Spleen (tissue), 11 donors: Measurements from ENCODE around the gene LOXL1. TPM values are rescaled to one million over a fixed set of nuclear protein-coding genes. Genes with fewer than 3 reads are reported as not detected.

Experiments used
- DNase-seq: peaks from one replicate; pipeline ENCODE4 v3.0.0-alpha.2; 2020
- H3K27ac ChIP-seq, 8 donors: fragments of 200-600 bp; sonication (generic) in 7 of 8; 1 replicate in 4 of 8; 2 replicates in 4 of 8; pipeline versions ENCODE4 v1.5.0 to v1.8.0; 2016 to 2021; ENCODE audit warnings: inconsistent platforms in 4 of 8, mild to moderate bottlenecking in 4 of 8, moderate library complexity in 1 of 8
- H3K27me3 ChIP-seq, 7 donors: fragments of 200-600 bp; sonication (generic) in 6 of 7; replicated peaks in 1 of 7; 1 replicate in 4 of 7; 2 replicates in 3 of 7; pipeline versions ENCODE4 v1.5.0 to v1.8.0; 2016 to 2021; ENCODE audit warnings: inconsistent platforms in 3 of 7, mild to moderate bottlenecking in 1 of 7
- H3K36me3 ChIP-seq, 6 donors: fragments of 200-600 bp; sonication (generic) in 5 of 6; 1 replicate in 4 of 6; 2 replicates in 2 of 6; pipeline versions ENCODE4 v1.5.0 to v1.8.0; 2016 to 2021; ENCODE audit warnings: inconsistent platforms in 2 of 6
- H3K4me1 ChIP-seq, 6 donors: fragments of 200-600 bp; sonication (generic) in 5 of 6; 1 replicate in 3 of 6; 2 replicates in 3 of 6; pipeline versions ENCODE4 v1.5.0 to v1.8.0; 2016 to 2021; ENCODE audit warnings: inconsistent platforms in 3 of 6
- H3K4me3 ChIP-seq, 8 donors: fragments of 200-600 bp; sonication (generic) in 7 of 8; 1 replicate in 4 of 8; 2 replicates in 4 of 8; pipeline versions ENCODE4 v1.5.0 to v1.8.0; 2016 to 2021; ENCODE audit warnings: inconsistent platforms in 4 of 8, mild to moderate bottlenecking in 4 of 8, moderate library complexity in 2 of 8
- H3K9me3 ChIP-seq, 8 donors: fragments of 200-600 bp; sonication (generic) in 7 of 8; 1 replicate in 4 of 8; 2 replicates in 4 of 8; pipeline versions ENCODE4 v1.5.0 to v1.8.0; 2016 to 2021; ENCODE audit warnings: inconsistent platforms in 4 of 8
- CTCF ChIP-seq, 11 experiments: fragments of 200-600 bp in 7 of 11; fragments of 450-650 bp in 4 of 11; sonication (generic) in 4 of 11; IDR thresholded peaks in 8 of 11; conservative IDR thresholded peaks in 3 of 11; 1 replicate in 7 of 11; 2 replicates in 4 of 11; pipeline versions ENCODE4 v1.4.0 to v1.8.0; 2016 to 2021; ENCODE audit warnings: antibody characterized with exemption in 11 of 11, inconsistent platforms in 4 of 11, mild to moderate bottlenecking in 1 of 11
- POLR2A ChIP-seq, 3 donors: fragments of 450-650 bp; IDR thresholded peaks; one replicate each; pipeline ENCODE4 v1.5.1; 2017; ENCODE audit warnings: antibody characterized with exemption in 3 of 3, mild to moderate bottlenecking in 1 of 3
- POLR2AphosphoS5 ChIP-seq, 3 donors: sonication (generic); formaldehyde crosslinking; IDR thresholded peaks; one replicate each; pipeline ENCODE4 v1.5.1; 2017; ENCODE audit warnings: antibody characterized with exemption in 3 of 3
- WGBS, 5 donors: extraction: QIAGEN DNeasy Blood & Tissue Kit in 3 of 5; methylation state at CpG; one replicate each; pipeline versions ENCODE4 v1.1.5 to v1.1.7; 2013 to 2018; 5-methylcytosine and 5-hydroxymethylcytosine counted together
- intact Hi-C: fragments of 100-400 bp; cut with DNase I; formaldehyde crosslinking; loops from one replicate; pipeline ENCODE4 v1.15.0; 2023; ENCODE audit warnings: low total_unique reads
- polyA plus RNA-seq, 3 donors: library from polyadenylated mRNA; stranded (reverse); fragments of 200-250 nt; gene quantifications; one replicate each; pipeline ENCODE4 v1.2.1, GENCODE V29; 2013
- total RNA-seq, 7 donors: library from RNA; depleted of rRNA in 3 of 7; stranded (reverse); fragments of >200 nt in 3 of 7; fragmentation: NEBNext Ultra II Directional in 4 of 7; extraction: Animal tissue kit (Norgen Biotek cat#: 25700) in 4 of 7; gene quantifications; one replicate each; pipeline versions ENCODE4 v1.1.0 to v1.2.1, GENCODE V29; 2016 to 2021
- donor health status: healthy with polysubstance abuse.
- donor health status: DM: no; HTN: no; CAD: no; lungs with moderate emphysema.
- donor health status: DM: no; HTN: no; CAD: no.
- donor health status: Bipolar disorder and iron deficiency.
- donor health status: healthy.
- donor health status: DM: no; HTN: no; CAD: no.
- donor health status: DM: yes; HTN: yes; CAD: no.

The LOXL1 gene
- total and polyA plus RNA-seq, 10 donors, result 3.3 to 11.3 (median 8.1) TPM

- Histone ChIP-seq H3K9me3 (no peaks in the 10 kb centered on the region), H3K27ac (no peak overlapping the region), H3K36me3 (no peaks in the 10 kb centered on the region), H3K4me1 (peaks cover 6 to 47% (median 31%) of the 10 kb centered on the region in 6 donors), H3K27me3 (no peaks in the 10 kb centered on the region), H3K4me3 (no peak overlapping the region)
- DNase-seq, result peak; percentile 62
- 89 to 99% (median 92%) methylated on average over 4 of the region's 4 CpGs for WGBS, 5 donors
- intact Hi-C loops, result no loop called here
- TF ChIP-seq POLR2A (IDR thresholded peaks at IDR 0.05) (no peak), POLR2AphosphoS5 (IDR thresholded peaks at IDR 0.05) (no peak), CTCF (IDR thresholded peaks at IDR 0.05 in 8 of 11, conservative IDR thresholded peaks at IDR 0.05 in 3 of 11) (no peak)
Measured at GRCh38 chr15:73948396-73948795, 22.1 kb downstream of the LOXL1 start.

GRCh38 chr15:73948982-73949381 is 22.7 kb downstream of the LOXL1 start:
- peak; percentile 33 for DNase-seq
- Histone ChIP-seq H3K36me3 (no peaks in the 10 kb centered on the region), H3K4me3 (no peak overlapping the region), H3K27ac (no peak overlapping the region), H3K9me3 (no peaks in the 10 kb centered on the region), H3K4me1 (peaks cover 6 to 47% (median 33%) of the 10 kb centered on the region in 6 donors), H3K27me3 (no peaks in the 10 kb centered on the region)
- intact Hi-C loops, result no loop called here
- WGBS, 5 donors, result 67 to 81% (median 77%) methylated on average over 4 of the region's 4 CpGs
- TF ChIP-seq POLR2A (IDR thresholded peaks at IDR 0.05) (no peak), CTCF (IDR thresholded peaks at IDR 0.05 in 8 of 11, conservative IDR thresholded peaks at IDR 0.05 in 3 of 11) (no peak), POLR2AphosphoS5 (IDR thresholded peaks at IDR 0.05) (no peak)

- WGBS, 5 donors, result 88 to 94% (median 92%) methylated on average over 9 to 10 of the region's 10 CpGs
- no peak overlapping the region for H3K27ac ChIP-seq
Measured at GRCh38 chr15:73949496-73949895, 23.2 kb downstream of the LOXL1 start.

DNA sequence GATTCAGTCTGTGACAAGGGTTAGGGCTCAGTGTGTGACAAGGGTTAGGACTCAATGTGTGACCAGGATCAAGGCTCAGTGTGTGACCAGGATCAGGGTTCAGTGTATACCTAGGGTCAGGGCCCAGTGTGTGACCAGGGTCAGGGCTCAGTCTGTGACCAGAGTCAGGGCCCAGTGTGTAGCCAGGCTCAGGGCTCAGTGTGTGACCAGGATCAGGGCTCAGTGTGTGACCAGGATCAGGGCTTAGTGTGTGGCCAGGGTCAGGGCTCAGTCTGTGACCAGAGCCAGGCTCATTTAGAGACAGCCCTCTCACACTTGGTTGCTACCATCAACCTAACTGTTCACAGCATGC is 24.2 kb downstream of the LOXL1 start:
- no peaks in the 10 kb centered on the region for H3K9me3 ChIP-seq
- H3K27ac ChIP-seq, result peak overlapping the region; percentile 22 to 92 (median 85)
- H3K27me3 ChIP-seq, result no peaks in the 10 kb centered on the region
- no peak overlapping the region for H3K4me3 ChIP-seq
- TF ChIP-seq POLR2AphosphoS5 (IDR thresholded peaks at IDR 0.05) (no peak), POLR2A (IDR thresholded peaks at IDR 0.05) (no peak), CTCF (IDR thresholded peaks at IDR 0.05 in 8 of 11, conservative IDR thresholded peaks at IDR 0.05 in 3 of 11) (no peak)
- DNase-seq, result peak; percentile 56
- H3K4me1 ChIP-seq, result peaks cover 6 to 43% (median 27%) of the 10 kb centered on the region in 6 donors
- H3K36me3 ChIP-seq, result no peaks in the 10 kb centered on the region
- intact Hi-C loops, result no loop called here

More at GRCh38 chr15:73949496-73949895, 23.2 kb downstream of the LOXL1 start:
- TF ChIP-seq CTCF (IDR thresholded peaks at IDR 0.05 in 8 of 11, conservative IDR thresholded peaks at IDR 0.05 in 3 of 11) (no peak), POLR2A (IDR thresholded peaks at IDR 0.05) (no peak), POLR2AphosphoS5 (IDR thresholded peaks at IDR 0.05) (no peak)
- peaks cover 6 to 46% (median 31%) of the 10 kb centered on the region in 6 donors for H3K4me1 ChIP-seq
- H3K9me3 ChIP-seq, result no peaks in the 10 kb centered on the region
- intact Hi-C loops, result no loop called here
- peak; percentile 58 for DNase-seq
- H3K36me3 ChIP-seq, result no peaks in the 10 kb centered on the region
- no peak overlapping the region for H3K4me3 ChIP-seq
- H3K27me3 ChIP-seq, result no peaks in the 10 kb centered on the region
